Stomach smooth muscle (tissue), 2 donors: ENCODE measurements around the gene CDCA5.

Experiments used
- H3K27ac ChIP-seq: one replicate; pipeline ENCODE4 v1.7.0; 2013; ENCODE audit warnings: mild to moderate bottlenecking, low read length, inconsistent platforms
- H3K27me3 ChIP-seq, 2 donors: one replicate each; pipeline ENCODE4 v1.7.0; 2013; ENCODE audit warnings: low read length in 2 of 2; ENCODE audit not compliant: insufficient read depth in 2 of 2, control insufficient read depth in 1 of 2
- H3K36me3 ChIP-seq, 2 donors: one replicate each; pipeline ENCODE4 v1.7.0; 2013; ENCODE audit warnings: low read length in 2 of 2; ENCODE audit not compliant: control insufficient read depth in 2 of 2, insufficient read depth in 2 of 2
- H3K4me1 ChIP-seq: one replicate; pipeline ENCODE4 v1.7.0; 2013; ENCODE audit warnings: low read length; ENCODE audit not compliant: control insufficient read depth, insufficient read depth
- H3K4me3 ChIP-seq, 2 donors: one replicate each; pipeline ENCODE4 v1.7.0; 2013; ENCODE audit warnings: low read length in 2 of 2
- H3K9ac ChIP-seq, 2 donors: one replicate each; pipeline ENCODE4 v1.7.0; 2013; ENCODE audit warnings: low read length in 2 of 2, mild to moderate bottlenecking in 1 of 2
- H3K9me3 ChIP-seq, 2 donors: one replicate each; pipeline ENCODE4 v1.7.0; 2013; ENCODE audit warnings: low read length in 2 of 2; ENCODE audit not compliant: control insufficient read depth in 2 of 2
- donor health status: healthy.
- donor health status: Pancreatic carcinoma.

CDCA5 gene

GRCh38 chr11:65118097-65118837 is 34.4 kb upstream of the CDCA5 start:
- H3K27me3 ChIP-seq: no peaks in the 10 kb centered on the region
- H3K9ac ChIP-seq: no peak overlapping the region
- H3K36me3 ChIP-seq: peaks cover 18 to 27% of the 10 kb centered on the region in 2 donors
- no peaks in the 10 kb centered on the region for H3K9me3 ChIP-seq
- peaks cover 48% of the 10 kb centered on the region for H3K4me1 ChIP-seq
- H3K4me3 ChIP-seq: peak overlapping the region in 1 of 2 donors; percentile 29
- H3K27ac ChIP-seq: peak overlapping the region; percentile 31

GRCh38 chr11:65117206-65118096 is 33.6 kb upstream of the CDCA5 start, which contains the start of gene ZNHIT2:
TSS of gene ZNHIT2 (minus strand) at chr11:65117701. CDS start at chr11:65117653, 48 bp downstream.
- H3K9me3 ChIP-seq: no peaks in the 10 kb centered on the region
- H3K9ac ChIP-seq: peak within 1 kb of the TSS; percentile 83 to 93
- H3K4me3 ChIP-seq: peak within 1 kb of the TSS; percentile 88 to 97
- peak within 1 kb of the TSS; percentile 84 for H3K27ac ChIP-seq
- H3K4me1 ChIP-seq: peaks cover 55% of the 10 kb centered on the region
- H3K36me3 ChIP-seq: peaks cover 18 to 27% of the 10 kb centered on the region in 2 donors
- H3K27me3 ChIP-seq: no peaks in the 10 kb centered on the region

- Histone ChIP-seq H3K27ac (peak overlapping the region; percentile 84), H3K4me1 (peaks cover 55% of the 10 kb centered on the region), H3K36me3 (peaks cover 18 to 27% of the 10 kb centered on the region in 2 donors), H3K9ac (peak overlapping the region; percentile 83 to 93), H3K9me3 (no peaks in the 10 kb centered on the region), H3K27me3 (no peaks in the 10 kb centered on the region), H3K4me3 (peak overlapping the region; percentile 88 to 97)
These were observed 32.7 kb upstream of the CDCA5 start for GRCh38 chr11:65116370-65117205.

GRCh38 chr11:65115361-65116082 is 31.7 kb upstream of the CDCA5 start:
- no peaks in the 10 kb centered on the region for H3K9me3 ChIP-seq
- H3K27ac ChIP-seq: no peak overlapping the region
- no peak overlapping the region for H3K9ac ChIP-seq
- H3K36me3 ChIP-seq: peaks cover 10 to 24% of the 10 kb centered on the region in 2 donors
- no peaks in the 10 kb centered on the region for H3K27me3 ChIP-seq
- no peak overlapping the region for H3K4me3 ChIP-seq
- H3K4me1 ChIP-seq: peaks cover 55% of the 10 kb centered on the region

- Histone ChIP-seq H3K9ac (no peak overlapping the region), H3K4me1 (peaks cover 53% of the 10 kb centered on the region), H3K36me3 (peaks cover 2 to 15% of the 10 kb centered on the region in 2 donors), H3K27me3 (no peaks in the 10 kb centered on the region), H3K27ac (no peak overlapping the region), H3K4me3 (no peak overlapping the region), H3K9me3 (no peaks in the 10 kb centered on the region)
These were observed 30.8 kb upstream of the CDCA5 start for GRCh38 chr11:65114538-65115171.

- H3K4me3 ChIP-seq: no peak overlapping the region
- H3K4me1 ChIP-seq: peaks cover 53% of the 10 kb centered on the region
- no peak overlapping the region for H3K9ac ChIP-seq
These were observed 30.0 kb upstream of the CDCA5 start for GRCh38 chr11:65113839-65114238.

GRCh38 chr11:65113361-65113756 is 29.5 kb upstream of the CDCA5 start:
- Histone ChIP-seq H3K9me3 (no peaks in the 10 kb centered on the region), H3K4me1 (peaks cover 53% of the 10 kb centered on the region), H3K27me3 (no peaks in the 10 kb centered on the region), H3K4me3 (peak overlapping the region in 1 of 2 donors; percentile 74), H3K9ac (peak overlapping the region in 1 of 2 donors; percentile 68), H3K36me3 (peaks cover 7 to 14% of the 10 kb centered on the region in 2 donors), H3K27ac (no peak overlapping the region)

More at GRCh38 chr11:65113839-65114238, 30.0 kb upstream of the CDCA5 start:
- no peaks in the 10 kb centered on the region for H3K9me3 ChIP-seq
- peaks cover 5 to 13% of the 10 kb centered on the region in 2 donors for H3K36me3 ChIP-seq
- H3K27me3 ChIP-seq: no peaks in the 10 kb centered on the region
- no peak overlapping the region for H3K27ac ChIP-seq

- H3K9me3 ChIP-seq: no peaks in the 10 kb centered on the region
- no peaks in the 10 kb centered on the region for H3K27me3 ChIP-seq
- peak overlapping the region; percentile 68 to 70 for H3K9ac ChIP-seq
- H3K4me3 ChIP-seq: peak overlapping the region; percentile 62 to 74
- peak overlapping the region; percentile 53 for H3K27ac ChIP-seq
- peaks cover 53% of the 10 kb centered on the region for H3K4me1 ChIP-seq
- peaks cover 7 to 20% of the 10 kb centered on the region in 2 donors for H3K36me3 ChIP-seq
These were observed 28.9 kb upstream of the CDCA5 start for GRCh38 chr11:65112546-65113360.
